Measurements from ENCODE around the gene PAWR.

PAWR gene

DNA sequence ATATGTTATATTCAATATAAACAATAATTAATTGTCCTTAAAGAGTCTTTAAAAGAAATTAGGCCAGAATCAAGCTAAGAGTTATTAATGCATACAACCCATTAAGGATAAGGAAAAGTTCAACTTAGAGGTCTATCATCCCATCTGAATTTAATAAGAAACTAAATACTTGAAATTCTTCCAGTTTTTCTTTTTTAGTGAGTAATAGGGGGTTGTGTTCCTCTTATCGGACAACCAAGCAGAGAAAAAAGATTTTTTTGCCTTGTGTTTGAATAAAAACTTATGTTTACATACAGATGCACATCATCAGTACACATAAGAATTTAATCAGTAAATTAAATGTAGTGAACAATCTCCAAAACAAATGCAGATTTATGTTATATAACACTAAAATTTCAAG is 32.5 kb downstream of the PAWR start:
- no CpG with 5 or more reads among the region's 1 CpG for WGBS (ENCODE audit: extremely low coverage, insufficient coverage, insufficient read length)
- H2BK12ac ChIP-seq (ENCODE audit: low read length) = no peak overlapping the region

DNA sequence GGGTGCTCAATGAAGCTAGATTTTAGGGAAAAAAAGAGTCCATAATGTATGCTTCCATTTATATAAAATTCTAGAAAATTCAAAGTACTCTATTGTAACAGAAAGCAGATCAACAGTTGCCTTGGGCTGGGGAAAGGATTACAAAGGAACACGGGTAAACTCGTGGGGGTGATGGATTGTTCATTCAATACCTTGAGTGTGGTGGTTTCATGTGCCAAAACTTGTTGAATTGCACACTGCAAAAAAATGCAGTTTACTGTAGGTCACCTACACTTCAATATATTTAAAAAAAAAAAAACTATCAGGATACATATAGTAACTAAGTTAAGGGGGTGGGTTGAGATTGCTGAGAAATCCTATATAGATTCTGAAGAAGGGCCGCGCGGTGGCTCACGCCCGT is 33.6 kb downstream of the PAWR start:
- no CpG with 5 or more reads among the region's 7 CpGs for WGBS (ENCODE audit: extremely low coverage, insufficient coverage, insufficient read length)
- Histone ChIP-seq H3K9ac (ENCODE audit: low read length) (no peak overlapping the region), H2BK12ac (ENCODE audit: low read length) (no peak overlapping the region), H3K4me3 (ENCODE audit: low read depth, low read length) (no peak overlapping the region), H3K14ac (ENCODE audit: low read length) (no peak overlapping the region), H3K4ac (ENCODE audit: low read depth, low read length) (peak overlapping the region; percentile 83), H3K4me1 (ENCODE audit: control insufficient read depth in 1 of 2, insufficient read depth in 2 of 2, low read length in 2 of 2) (peaks cover 0 to 3% of the 10 kb centered on the region in 2 experiments), H3K79me2 (ENCODE audit: control insufficient read depth, insufficient read depth, low read length, poor library complexity) (peaks cover 1% of the 10 kb centered on the region), H4K91ac (ENCODE audit: low read depth, low read length) (no peak overlapping the region), H3K27me3 (ENCODE audit: insufficient read depth, low read length) (no peaks in the 10 kb centered on the region), H3K79me1 (ENCODE audit: low read length) (no peaks in the 10 kb centered on the region), H3K4me2 (ENCODE audit: low read length) (no peak overlapping the region), H4K12ac (ENCODE audit: low read depth, low read length) (no peak overlapping the region), H2BK120ac (ENCODE audit: insufficient read depth, low read length, poor library complexity) (no peak overlapping the region), H2AK5ac (ENCODE audit: low read length) (no peak overlapping the region), H2BK5ac (ENCODE audit: low read depth, low read length, poor library complexity) (no peak overlapping the region), H4K8ac (ENCODE audit: low read depth, low read length) (no peak overlapping the region), H2AFZ (ENCODE audit: insufficient read depth, low read length, poor library complexity) (no peak overlapping the region), H3K27ac (ENCODE audit: low read depth, low read length) (no peak overlapping the region), H3K18ac (ENCODE audit: low read length) (no peak overlapping the region), H3K23ac (ENCODE audit: low read length) (no peak overlapping the region), H3K9me3 (ENCODE audit: insufficient read depth, low read depth, low read length) (no peaks in the 10 kb centered on the region), H3K36me3 (ENCODE audit: control insufficient read depth in 1 of 2, insufficient read depth in 2 of 2, low read length in 2 of 2) (peaks cover 0 to 5% of the 10 kb centered on the region in 2 experiments)
- no peak for DNase-seq

More for the DNA sequence above, 32.5 kb downstream of the PAWR start:
- Histone ChIP-seq H3K18ac (ENCODE audit: low read length) (no peak overlapping the region), H3K4ac (ENCODE audit: low read depth, low read length) (no peak overlapping the region), H2BK120ac (ENCODE audit: insufficient read depth, low read length, poor library complexity) (no peak overlapping the region), H2BK5ac (ENCODE audit: low read depth, low read length, poor library complexity) (no peak overlapping the region), H3K4me3 (ENCODE audit: low read depth, low read length) (no peak overlapping the region), H4K12ac (ENCODE audit: low read depth, low read length) (no peak overlapping the region), H2AK5ac (ENCODE audit: low read length) (no peak overlapping the region), H3K23ac (ENCODE audit: low read length) (no peak overlapping the region), H4K8ac (ENCODE audit: low read depth, low read length) (no peak overlapping the region), H3K27ac (ENCODE audit: low read depth, low read length) (no peak overlapping the region), H3K36me3 (ENCODE audit: control insufficient read depth in 1 of 2, insufficient read depth in 2 of 2, low read length in 2 of 2) (peaks cover 0 to 5% of the 10 kb centered on the region in 2 experiments), H3K79me2 (ENCODE audit: control insufficient read depth, insufficient read depth, low read length, poor library complexity) (peaks cover 1% of the 10 kb centered on the region), H3K4me1 (ENCODE audit: control insufficient read depth in 1 of 2, insufficient read depth in 2 of 2, low read length in 2 of 2) (no peaks in the 10 kb centered on the region), H3K79me1 (ENCODE audit: low read length) (no peaks in the 10 kb centered on the region), H3K9ac (ENCODE audit: low read length) (no peak overlapping the region), H3K14ac (ENCODE audit: low read length) (no peak overlapping the region), H3K27me3 (ENCODE audit: insufficient read depth, low read length) (no peaks in the 10 kb centered on the region), H2AFZ (ENCODE audit: insufficient read depth, low read length, poor library complexity) (no peak overlapping the region), H3K9me3 (ENCODE audit: insufficient read depth, low read depth, low read length) (no peaks in the 10 kb centered on the region), H4K91ac (ENCODE audit: low read depth, low read length) (no peak overlapping the region), H3K4me2 (ENCODE audit: low read length) (no peak overlapping the region)
- no peak for DNase-seq

- no peak overlapping the region for H2BK12ac ChIP-seq (ENCODE audit: low read length)
- H3K14ac ChIP-seq (ENCODE audit: low read length) = no peak overlapping the region
- H3K23ac ChIP-seq (ENCODE audit: low read length) = no peak overlapping the region
- no peak overlapping the region for H2AFZ ChIP-seq (ENCODE audit: insufficient read depth, low read length, poor library complexity)
- no peaks in the 10 kb centered on the region for H3K79me1 ChIP-seq (ENCODE audit: low read length)
- no peaks in the 10 kb centered on the region for H3K27me3 ChIP-seq (ENCODE audit: insufficient read depth, low read length)
- H3K4me1 ChIP-seq (ENCODE audit: control insufficient read depth in 1 of 2, insufficient read depth in 2 of 2, low read length in 2 of 2) = peaks cover 0 to 3% of the 10 kb centered on the region in 2 experiments
- no peak overlapping the region for H2AK5ac ChIP-seq (ENCODE audit: low read length)
- H3K18ac ChIP-seq (ENCODE audit: low read length) = no peak overlapping the region
- no peak overlapping the region for H4K8ac ChIP-seq (ENCODE audit: low read depth, low read length)
- no peak overlapping the region for H3K4ac ChIP-seq (ENCODE audit: low read depth, low read length)
- WGBS (ENCODE audit: extremely low coverage, insufficient coverage, insufficient read length) = no CpG with 5 or more reads among the region's 2 CpGs
- peaks cover 1% of the 10 kb centered on the region for H3K79me2 ChIP-seq (ENCODE audit: control insufficient read depth, insufficient read depth, low read length, poor library complexity)
- no peaks in the 10 kb centered on the region for H3K9me3 ChIP-seq (ENCODE audit: insufficient read depth, low read depth, low read length)
- no peak overlapping the region for H3K4me2 ChIP-seq (ENCODE audit: low read length)
- no peak overlapping the region for H2BK120ac ChIP-seq (ENCODE audit: insufficient read depth, low read length, poor library complexity)
- no peak overlapping the region for H3K9ac ChIP-seq (ENCODE audit: low read length)
- peaks cover 0 to 5% of the 10 kb centered on the region in 2 experiments for H3K36me3 ChIP-seq (ENCODE audit: control insufficient read depth in 1 of 2, insufficient read depth in 2 of 2, low read length in 2 of 2)
- no peak overlapping the region for H4K12ac ChIP-seq (ENCODE audit: low read depth, low read length)
- no peak for DNase-seq
- H3K27ac ChIP-seq (ENCODE audit: low read depth, low read length) = no peak overlapping the region
- H3K4me3 ChIP-seq (ENCODE audit: low read depth, low read length) = no peak overlapping the region
- H4K91ac ChIP-seq (ENCODE audit: low read depth, low read length) = no peak overlapping the region
- H2BK5ac ChIP-seq (ENCODE audit: low read depth, low read length, poor library complexity) = no peak overlapping the region
Observed at GRCh38 chr12:79655036-79655435, 35.7 kb downstream of the PAWR start.

- WGBS (ENCODE audit: extremely low coverage, insufficient coverage, insufficient read length) = no CpG with 5 or more reads among the region's 1 CpG
- DNase-seq = no peak
- no peak overlapping the region for H4K12ac ChIP-seq (ENCODE audit: low read depth, low read length)
Observed at GRCh38 chr12:79652521-79652920, 38.2 kb downstream of the PAWR start.

More at GRCh38 chr12:79652521-79652920, 38.2 kb downstream of the PAWR start:
- no peak overlapping the region for H3K14ac ChIP-seq (ENCODE audit: low read length)
- H3K27ac ChIP-seq (ENCODE audit: low read depth, low read length) = no peak overlapping the region
- no peaks in the 10 kb centered on the region for H3K79me1 ChIP-seq (ENCODE audit: low read length)
- no peak overlapping the region for H2BK120ac ChIP-seq (ENCODE audit: insufficient read depth, low read length, poor library complexity)
- H3K36me3 ChIP-seq (ENCODE audit: control insufficient read depth in 1 of 2, insufficient read depth in 2 of 2, low read length in 2 of 2) = peaks cover 0 to 8% of the 10 kb centered on the region in 2 experiments
- no peak overlapping the region for H3K4me3 ChIP-seq (ENCODE audit: low read depth, low read length)
- H3K9ac ChIP-seq (ENCODE audit: low read length) = no peak overlapping the region
- H2AFZ ChIP-seq (ENCODE audit: insufficient read depth, low read length, poor library complexity) = no peak overlapping the region
- no peak overlapping the region for H3K23ac ChIP-seq (ENCODE audit: low read length)
- no peak overlapping the region for H4K91ac ChIP-seq (ENCODE audit: low read depth, low read length)
- H2BK5ac ChIP-seq (ENCODE audit: low read depth, low read length, poor library complexity) = no peak overlapping the region
- H3K4me2 ChIP-seq (ENCODE audit: low read length) = no peak overlapping the region
- H2BK12ac ChIP-seq (ENCODE audit: low read length) = no peak overlapping the region
- peaks cover 0 to 3% of the 10 kb centered on the region in 2 experiments for H3K4me1 ChIP-seq (ENCODE audit: control insufficient read depth in 1 of 2, insufficient read depth in 2 of 2, low read length in 2 of 2)
- no peaks in the 10 kb centered on the region for H3K27me3 ChIP-seq (ENCODE audit: insufficient read depth, low read length)
- no peak overlapping the region for H3K18ac ChIP-seq (ENCODE audit: low read length)
- H2AK5ac ChIP-seq (ENCODE audit: low read length) = no peak overlapping the region
- no peak overlapping the region for H4K8ac ChIP-seq (ENCODE audit: low read depth, low read length)
- H3K79me2 ChIP-seq (ENCODE audit: control insufficient read depth, insufficient read depth, low read length, poor library complexity) = peaks cover 6% of the 10 kb centered on the region
- no peaks in the 10 kb centered on the region for H3K9me3 ChIP-seq (ENCODE audit: insufficient read depth, low read depth, low read length)
- no peak overlapping the region for H3K4ac ChIP-seq (ENCODE audit: low read depth, low read length)

Data from trophoblast cell (in vitro differentiated cells and primary cell).